A549 (cell line): ENCODE data around the gene PSMC3. TPM values are rescaled to one million over a fixed set of nuclear protein-coding genes. Genes with fewer than 3 reads are reported as not detected.

Experiments used
- ATAC-seq, 2 experiments: fragments of 200-7000 bp in 1 of 2; fragments of >200 bp in 1 of 2; cut with Nextera tagmentation in 1 of 2; cut with Tn5 transposase in 1 of 2; 3 replicates each; pipeline versions ENCODE4 v1.8.0 to v1.9.1; 2018 to 2020; ENCODE audit warnings: mild to moderate bottlenecking in 1 of 2, moderate library complexity in 1 of 2
- CTCF ChIA-PET: fragments of 300-600 bp; sonication (Branson Sonifier 250); formaldehyde crosslinking; extraction: SDS; loops from one replicate; lab custom pipeline; 2021; ENCODE audit warnings: antibody characterized with exemption, inconsistent platforms; lab: Yijun Ruan, JAX
- POLR2A ChIA-PET: fragments of 350-600 bp; formaldehyde crosslinking; extraction: SDS; loops from one replicate; lab custom pipeline; 2021; ENCODE audit warnings: antibody characterized with exemption, inconsistent platforms; lab: Yijun Ruan, JAX
- DNase-seq, 2 experiments: peaks; one replicate each; pipeline versions ENCODE4 v3.0.0 to v3.0.0-alpha.2; 2011 to 2016; ENCODE audit warnings: low read depth in 1 of 2, low spot score in 1 of 2
- FAIRE-seq: peaks from 2 replicates; lab custom pipeline; 2011; peaks lifted over from hg19 to GRCh38; lab: Jason Lieb, UNC
- H3K27ac ChIP-seq, 2 experiments: fragments of >200 bp; sonication (Bioruptor Twin); formaldehyde crosslinking; 3 replicates each; pipeline ENCODE4 v1.5.1; 2016 to 2017
- H3K4me1 ChIP-seq: fragments of >200 bp; sonication (Bioruptor Twin); formaldehyde crosslinking; 3 replicates; pipeline ENCODE4 v1.6.1; 2016
- H3K4me2 ChIP-seq: fragments of >200 bp; sonication (Bioruptor Twin); formaldehyde crosslinking; 3 replicates; pipeline ENCODE4 v1.6.1; 2016
- H3K4me3 ChIP-seq: fragments of >200 bp; sonication (Bioruptor Twin); formaldehyde crosslinking; 3 replicates; pipeline ENCODE4 v1.5.1; 2016
- H3K9me3 ChIP-seq: fragments of >200 bp; sonication (Bioruptor Twin); formaldehyde crosslinking; 3 replicates; pipeline ENCODE4 v1.6.1; 2016
- CBX2 ChIP-seq: fragments of 200-600 bp; sonication (generic); IDR thresholded peaks from 2 replicates; pipeline ENCODE4 v1.6.1; 2016; ENCODE audit warnings: low read depth, mild to moderate bottlenecking, borderline replicate concordance
- CEBPB ChIP-seq, 2 experiments: fragments of >200 bp in 1 of 2; sonication (Bioruptor Twin) in 1 of 2; formaldehyde crosslinking in 1 of 2; IDR thresholded peaks; 2 replicates each; pipeline ENCODE4 v1.6.1; 2012 to 2016
- CHD2 ChIP-seq: fragments of 150-350 bp; IDR thresholded peaks from 2 replicates; pipeline ENCODE4 v1.6.1; 2014; ENCODE audit warnings: low read length; ENCODE audit not compliant: partially characterized antibody
- CHD4 ChIP-seq: fragments of 200-600 bp; sonication (generic); IDR thresholded peaks from 2 replicates; pipeline ENCODE4 v1.6.1; 2016; ENCODE audit warnings: antibody characterized with exemption, mild to moderate bottlenecking, borderline replicate concordance
- CTCF ChIP-seq: fragments of >200 bp; sonication (Bioruptor Twin); formaldehyde crosslinking; IDR thresholded peaks from 3 replicates; pipeline ENCODE4 v1.5.1; 2016
- E2F6 ChIP-seq: IDR thresholded peaks from 2 replicates; pipeline ENCODE4 v1.6.1; 2012; ENCODE audit warnings: low read depth, borderline replicate concordance
- EHF ChIP-seq: fragments of 250-450 bp; sonication (Bioruptor Pico); IDR thresholded peaks from 2 replicates; pipeline ENCODE4 v1.5.0; 2020; ENCODE audit warnings: mild to moderate bottlenecking
- FOXS1 ChIP-seq: fragments of 250-450 bp; sonication (Bioruptor Pico); IDR thresholded peaks from 2 replicates; pipeline ENCODE4 v1.5.0; 2020; ENCODE audit warnings: mild to moderate bottlenecking, moderate library complexity
- HDAC2 ChIP-seq: fragments of 200-600 bp; sonication (generic); IDR thresholded peaks from 2 replicates; pipeline ENCODE4 v1.6.1; 2016
- HES2 ChIP-seq: fragments of >200 bp; sonication (Bioruptor Twin); formaldehyde crosslinking; IDR thresholded peaks from 2 replicates; pipeline ENCODE4 v1.6.1; 2016
- HOXA7 ChIP-seq: fragments of 250-450 bp; sonication (Bioruptor Pico); IDR thresholded peaks from 2 replicates; pipeline ENCODE4 v1.5.0; 2020; ENCODE audit warnings: mild to moderate bottlenecking, moderate library complexity
- HOXB5 ChIP-seq: fragments of 250-450 bp; sonication (Bioruptor Pico); IDR thresholded peaks from 2 replicates; pipeline ENCODE4 v1.5.0; 2020; ENCODE audit warnings: mild to moderate bottlenecking, moderate library complexity
- KDM5A ChIP-seq: fragments of 200-600 bp; sonication (generic); IDR thresholded peaks from 2 replicates; pipeline ENCODE4 v1.6.1; 2016; ENCODE audit warnings: antibody characterized with exemption, mild to moderate bottlenecking
- MAFK ChIP-seq: fragments of 450-650 bp; IDR thresholded peaks from 2 replicates; pipeline ENCODE4 v1.6.1; 2014; ENCODE audit not compliant: partially characterized antibody
- MAZ ChIP-seq: fragments of 150-350 bp; IDR thresholded peaks from 2 replicates; pipeline ENCODE4 v1.6.1; 2014; ENCODE audit warnings: antibody characterized with exemption, low read depth, low read length, borderline replicate concordance
- NFE2L2 ChIP-seq: fragments of 150-350 bp; conservative IDR thresholded peaks from 2 replicates; pipeline ENCODE4 v1.6.1; 2014; ENCODE audit warnings: low read length
- PHF8 ChIP-seq: fragments of 200-600 bp; sonication (generic); IDR thresholded peaks from 2 replicates; pipeline ENCODE4 v1.6.1; 2016; ENCODE audit warnings: low read depth, mild to moderate bottlenecking, antibody characterized with exemption, moderate library complexity, borderline replicate concordance
- POLR2AphosphoS2 ChIP-seq: conservative IDR thresholded peaks from 2 replicates; pipeline ENCODE4 v1.6.1; 2012; ENCODE audit warnings: low read length, improper control_type of control experiment, inconsistent platforms
- RCOR1 ChIP-seq: fragments of 150-350 bp; IDR thresholded peaks from 2 replicates; pipeline ENCODE4 v1.6.1; 2014; ENCODE audit warnings: antibody characterized with exemption, low read length, low read depth
- TFCP2L1 ChIP-seq: fragments of 250-450 bp; sonication (Bioruptor Pico); IDR thresholded peaks from 2 replicates; pipeline ENCODE4 v1.5.0; 2021; ENCODE audit warnings: mild to moderate bottlenecking
- USF2 ChIP-seq: fragments of 450-650 bp; IDR thresholded peaks from 2 replicates; pipeline ENCODE4 v1.6.1; 2014; ENCODE audit warnings: antibody characterized with exemption
- ZNF302 ChIP-seq: fragments of 250-450 bp; sonication (Bioruptor Pico); IDR thresholded peaks from 2 replicates; pipeline ENCODE4 v1.9.0; 2021; ENCODE audit warnings: inconsistent platforms, mild to moderate bottlenecking, moderate library complexity
- ZSCAN20 ChIP-seq: fragments of 250-450 bp; sonication (Bioruptor Pico); IDR thresholded peaks from 2 replicates; pipeline ENCODE4 v1.8.0; 2022; ENCODE audit warnings: mild to moderate bottlenecking, moderate library complexity
- WGBS: methylation state at CpG from one replicate; pipeline ENCODE4 v1.1.6; 2017; ENCODE audit errors: missing lambda C conversion rate; 5-methylcytosine and 5-hydroxymethylcytosine counted together
- polyA plus RNA-seq, 4 experiments: library from polyadenylated mRNA; depleted of rRNA in 3 of 4; stranded (reverse); fragments of >200 nt; fragmentation: RNase III in 1 of 4; extraction: RNeasy Plus Mini Kit Qiagen cat#74134 plus additional on column Dnase treatment in 1 of 4; gene quantifications; 2 replicates in 3 of 4; 3 replicates in 1 of 4; pipeline ENCODE4 v1.2.3, GENCODE V29; 2011 to 2017

Gene PSMC3
- polyA plus RNA-seq, 2 of the 4 experiments (the other 2 are of a cell fraction): 283 to 383 TPM

- POLR2A ChIA-PET: no interaction called here
- CTCF ChIA-PET: interaction anchor here (0.7 kb wide), 1 partner anchor 28 kb away, joined by 3 read pairs; no protein-coding TSS in a partner anchor
- WGBS: 65% methylated on average over 4 of the region's 4 CpGs
These were observed 41.7 kb downstream of the PSMC3 start for GRCh38 chr11:47384498-47384897.

GRCh38 chr11:47383071-47383470 lies 43.2 kb downstream of the PSMC3 start:
- DNase-seq: no peak
- Histone ChIP-seq H3K9me3 (no peaks in the 10 kb centered on the region), H3K4me2 (no peak overlapping the region), H3K4me3 (no peak overlapping the region), H3K27ac (no peak overlapping the region), H3K4me1 (no peaks in the 10 kb centered on the region)
- ChIA-PET CTCF (interaction anchor here (1.0 to 1.5 kb wide), 4 partner anchors 10 to 70 kb away, joined by 3 to 12 read pairs (median 3); no protein-coding TSS in a partner anchor), POLR2A (no interaction called here)
- no peak for ATAC-seq
- FAIRE-seq: no peak
- WGBS: 54% methylated on average over 4 of the region's 4 CpGs
- no peak for TF ChIP-seq CHD2
- no peak for TF ChIP-seq RCOR1
- no peak for TF ChIP-seq USF2
- no peak for TF ChIP-seq HDAC2
- no peak for TF ChIP-seq FOXS1
- TF ChIP-seq ZNF302 (CRISPR knock-in tag): no peak
- TF ChIP-seq TFCP2L1 (CRISPR knock-in tag): no peak
- TF ChIP-seq NFE2L2: no peak
- TF ChIP-seq MAZ: no peak
- TF ChIP-seq EHF (CRISPR knock-in tag): no peak
- no peak for TF ChIP-seq E2F6
- no peak for TF ChIP-seq CHD4

More at GRCh38 chr11:47384498-47384897, 41.7 kb downstream of the PSMC3 start:
- DNase-seq (no peak), FAIRE-seq (no peak), ATAC-seq (no peak)
- no peak overlapping the region for H3K4me3 ChIP-seq
- TF ChIP-seq CHD2: no peak
- no peak for TF ChIP-seq FOXS1
- no peak for TF ChIP-seq PHF8
- no peak for TF ChIP-seq CBX2
- no peak for TF ChIP-seq CEBPB (IDR thresholded peaks at IDR 0.05)
- no peak for TF ChIP-seq HOXA7 (CRISPR knock-in tag)
- no peak for TF ChIP-seq CTCF
- TF ChIP-seq POLR2AphosphoS2: no peak
- TF ChIP-seq HES2: no peak
- no peak for TF ChIP-seq KDM5A
- TF ChIP-seq ZSCAN20 (CRISPR knock-in tag): no peak
- no peak for TF ChIP-seq MAFK
- no peak for TF ChIP-seq MAZ
- no peak for TF ChIP-seq HOXB5 (CRISPR knock-in tag)
- no peaks in the 10 kb centered on the region for H3K9me3 ChIP-seq
- H3K4me1 ChIP-seq: no peaks in the 10 kb centered on the region
- no peak overlapping the region for H3K27ac ChIP-seq
- H3K4me2 ChIP-seq: no peak overlapping the region
